CD4-positive, alpha-beta T cell treated with Interleukin-2 at 100 ng/mL for 4 hours (primary cell): ENCODE results near the gene EPN1.

Experiments used
- DNase-seq: peaks from one replicate; pipeline ENCODE4 v3.0.0-alpha.2; 2020; ENCODE audit warnings: low spot score

EPN1 gene

GRCh38 chr19:55679343-55680257 lies 4.6 kb downstream of the EPN1 start:
- DNase-seq, result no peak

- DNase-seq, result no peak
Measured at GRCh38 chr19:55680339-55681130, 5.5 kb downstream of the EPN1 start.

GRCh38 chr19:55681131-55682092 lies 6.4 kb downstream of the EPN1 start:
- no peak for DNase-seq

- DNase-seq, result no peak
Measured at GRCh38 chr19:55683449-55684261, 8.6 kb downstream of the EPN1 start.

GRCh38 chr19:55684946-55685681 lies 10.1 kb downstream of the EPN1 start:
- no peak for DNase-seq

- DNase-seq, result no peak
Measured at GRCh38 chr19:55685776-55686175, 10.8 kb downstream of the EPN1 start.

GRCh38 chr19:55686311-55687050 lies 11.5 kb downstream of the EPN1 start:
- DNase-seq, result no peak

GRCh38 chr19:55687281-55688201 lies 12.5 kb downstream of the EPN1 start:
- no peak for DNase-seq

- DNase-seq, result no peak
Measured at GRCh38 chr19:55688422-55689218, 13.6 kb downstream of the EPN1 start.

GRCh38 chr19:55689411-55690108 lies 14.5 kb downstream of the EPN1 start:
- no peak for DNase-seq

GRCh38 chr19:55690109-55690768 lies 15.2 kb downstream of the EPN1 start:
- no peak for DNase-seq

- DNase-seq, result no peak
Measured at GRCh38 chr19:55690769-55691545, 15.9 kb downstream of the EPN1 start.

- no peak for DNase-seq
Measured at GRCh38 chr19:55691561-55692481, 16.8 kb downstream of the EPN1 start.

GRCh38 chr19:55692681-55693081 lies 17.7 kb downstream of the EPN1 start:
- no peak for DNase-seq
